ENCODE results near the gene TCTA. TPM values are rescaled to one million over a fixed set of nuclear protein-coding genes. Genes with fewer than 3 reads are reported as not detected.
A peak's percentile ranks its signal among the peaks of the same experiment; 100 is the strongest.

TCTA gene
- total and polyA plus RNA-seq, 9 of the 15 experiments (the other 6 are each of a cell fraction or from before 2014, with no cell fraction given), result 4.0 to 15.4 (median 8.2) TPM

DNA sequence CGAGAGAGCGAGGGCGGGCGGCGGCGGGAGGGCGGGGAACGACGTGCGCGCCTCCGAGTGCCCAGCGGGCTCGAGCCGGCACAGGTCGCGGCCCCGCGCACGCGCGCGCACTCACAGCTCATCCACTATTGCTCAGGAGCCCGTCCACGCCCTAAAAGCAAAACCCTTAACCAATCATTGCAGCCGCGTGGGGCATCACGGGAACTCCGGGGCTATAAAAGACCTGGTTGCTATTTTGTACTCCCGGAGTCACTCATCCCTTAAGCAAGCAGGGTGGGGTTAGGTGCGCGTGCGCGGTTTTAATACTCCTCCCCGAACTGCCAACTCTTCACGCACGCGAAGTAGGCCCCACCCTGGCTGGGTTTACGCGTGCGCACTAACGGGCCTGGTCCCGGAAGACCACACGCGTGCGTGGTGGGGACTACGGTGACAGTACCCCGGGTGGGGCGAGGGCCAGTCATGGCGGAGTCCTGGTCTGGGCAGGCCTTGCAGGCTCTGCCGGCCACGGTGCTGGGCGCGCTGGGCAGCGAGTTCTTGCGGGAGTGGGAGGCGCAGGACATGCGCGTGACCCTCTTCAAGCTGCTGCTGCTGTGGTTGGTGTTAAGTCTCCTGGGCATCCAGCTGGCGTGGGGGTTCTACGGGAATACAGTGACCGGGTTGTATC is at the start of gene TCTA, which contains the start of gene RHOA (continued):
- TF ChIP-seq, protein P1, sequence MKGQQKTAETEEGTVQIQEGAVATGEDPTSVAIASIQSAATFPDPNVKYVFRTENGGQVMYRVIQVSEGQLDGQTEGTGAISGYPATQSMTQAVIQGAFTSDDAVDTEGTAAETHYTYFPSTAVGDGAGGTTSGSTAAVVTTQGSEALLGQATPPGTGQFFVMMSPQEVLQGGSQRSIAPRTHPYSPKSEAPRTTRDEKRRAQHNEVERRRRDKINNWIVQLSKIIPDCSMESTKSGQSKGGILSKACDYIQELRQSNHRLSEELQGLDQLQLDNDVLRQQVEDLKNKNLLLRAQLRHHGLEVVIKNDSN (CRISPR knock-in tag; IDR thresholded peaks at IDR 0.05), result 0 out of 2 replicates have a peak, but pooled peaks have one; percentile 4
- TF ChIP-seq TEAD1 (CRISPR knock-in tag; IDR thresholded peaks at IDR 0.05) (peak; percentile 6 to 47; a peak in 2 of 4 replicates), TCF3 (CRISPR knock-in tag; IDR thresholded peaks at IDR 0.05) (no peak), ELF1 (tag; IDR thresholded peaks at IDR 0.05) (peak; percentile 6; the same call in 1 of the 2 replicates), CAMTA2 (CRISPR knock-in tag; conservative IDR thresholded peaks at IDR 0.05) (no peak), TCF7 (IDR thresholded peaks at IDR 0.05; ENCODE audit: borderline replicate concordance) (0 out of 2 replicates have a peak, but pooled peaks have one; percentile 35), MAFF (IDR thresholded peaks at IDR 0.05; ENCODE audit: low read length) (no peak), LCOR (CRISPR knock-in tag; IDR thresholded peaks at IDR 0.05) (peak; percentile 54; the same call in 1 of the 2 replicates), CREM (IDR thresholded peaks at IDR 0.05; ENCODE audit: low read depth) (peak; percentile 55), POLR2B (IDR thresholded peaks at IDR 0.05; ENCODE audit: low read depth, partially characterized antibody) (peak; percentile 88), TAF9B (IDR thresholded peaks at IDR 0.05; ENCODE audit: partially characterized antibody) (peak; percentile 32), FOXK2 (conservative IDR thresholded peaks at IDR 0.05 in 1 of 2, IDR thresholded peaks at IDR 0.05 in 1 of 2; ENCODE audit: low read depth in 2 of 2) (peak in 1 of 2 experiments; percentile 64; a peak in 2 of 4 replicates), EHMT2 (IDR thresholded peaks at IDR 0.05) (no peak), MEF2A (IDR thresholded peaks at IDR 0.05; ENCODE audit: control insufficient read depth, low read depth, low read length) (peak; percentile 76), SUPT5H (IDR thresholded peaks at IDR 0.05) (peak; percentile 90), PPARD (CRISPR knock-in tag; IDR thresholded peaks at IDR 0.05) (no peak), PHF20 (IDR thresholded peaks at IDR 0.05; ENCODE audit: partially characterized antibody) (peak; percentile 61)
- TF ChIP-seq, protein P2, sequence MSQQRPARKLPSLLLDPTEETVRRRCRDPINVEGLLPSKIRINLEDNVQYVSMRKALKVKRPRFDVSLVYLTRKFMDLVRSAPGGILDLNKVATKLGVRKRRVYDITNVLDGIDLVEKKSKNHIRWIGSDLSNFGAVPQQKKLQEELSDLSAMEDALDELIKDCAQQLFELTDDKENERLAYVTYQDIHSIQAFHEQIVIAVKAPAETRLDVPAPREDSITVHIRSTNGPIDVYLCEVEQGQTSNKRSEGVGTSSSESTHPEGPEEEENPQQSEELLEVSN (IDR thresholded peaks at IDR 0.05; ENCODE audit: borderline replicate concordance in 1 of 2, extremely low read depth in 1 of 2, insufficient read depth in 1 of 2, insufficient read length in 1 of 2, low read depth in 1 of 2, low read length in 1 of 2, poor library complexity in 1 of 2, severe bottlenecking in 1 of 2), result peak in 1 of 2 experiments; percentile 24
- TF ChIP-seq, protein P3, sequence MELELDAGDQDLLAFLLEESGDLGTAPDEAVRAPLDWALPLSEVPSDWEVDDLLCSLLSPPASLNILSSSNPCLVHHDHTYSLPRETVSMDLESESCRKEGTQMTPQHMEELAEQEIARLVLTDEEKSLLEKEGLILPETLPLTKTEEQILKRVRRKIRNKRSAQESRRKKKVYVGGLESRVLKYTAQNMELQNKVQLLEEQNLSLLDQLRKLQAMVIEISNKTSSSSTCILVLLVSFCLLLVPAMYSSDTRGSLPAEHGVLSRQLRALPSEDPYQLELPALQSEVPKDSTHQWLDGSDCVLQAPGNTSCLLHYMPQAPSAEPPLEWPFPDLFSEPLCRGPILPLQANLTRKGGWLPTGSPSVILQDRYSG (tag; conservative IDR thresholded peaks at IDR 0.05; ENCODE audit: low read depth), result no peak
- TF ChIP-seq, protein P4, sequence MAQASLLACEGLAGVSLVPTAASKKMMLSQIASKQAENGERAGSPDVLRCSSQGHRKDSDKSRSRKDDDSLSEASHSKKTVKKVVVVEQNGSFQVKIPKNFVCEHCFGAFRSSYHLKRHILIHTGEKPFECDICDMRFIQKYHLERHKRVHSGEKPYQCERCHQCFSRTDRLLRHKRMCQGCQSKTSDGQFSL (CRISPR knock-in tag; IDR thresholded peaks at IDR 0.05), result no peak
- TF ChIP-seq, protein P4 (tag; IDR thresholded peaks at IDR 0.05), result no peak
- TF ChIP-seq, protein P5, sequence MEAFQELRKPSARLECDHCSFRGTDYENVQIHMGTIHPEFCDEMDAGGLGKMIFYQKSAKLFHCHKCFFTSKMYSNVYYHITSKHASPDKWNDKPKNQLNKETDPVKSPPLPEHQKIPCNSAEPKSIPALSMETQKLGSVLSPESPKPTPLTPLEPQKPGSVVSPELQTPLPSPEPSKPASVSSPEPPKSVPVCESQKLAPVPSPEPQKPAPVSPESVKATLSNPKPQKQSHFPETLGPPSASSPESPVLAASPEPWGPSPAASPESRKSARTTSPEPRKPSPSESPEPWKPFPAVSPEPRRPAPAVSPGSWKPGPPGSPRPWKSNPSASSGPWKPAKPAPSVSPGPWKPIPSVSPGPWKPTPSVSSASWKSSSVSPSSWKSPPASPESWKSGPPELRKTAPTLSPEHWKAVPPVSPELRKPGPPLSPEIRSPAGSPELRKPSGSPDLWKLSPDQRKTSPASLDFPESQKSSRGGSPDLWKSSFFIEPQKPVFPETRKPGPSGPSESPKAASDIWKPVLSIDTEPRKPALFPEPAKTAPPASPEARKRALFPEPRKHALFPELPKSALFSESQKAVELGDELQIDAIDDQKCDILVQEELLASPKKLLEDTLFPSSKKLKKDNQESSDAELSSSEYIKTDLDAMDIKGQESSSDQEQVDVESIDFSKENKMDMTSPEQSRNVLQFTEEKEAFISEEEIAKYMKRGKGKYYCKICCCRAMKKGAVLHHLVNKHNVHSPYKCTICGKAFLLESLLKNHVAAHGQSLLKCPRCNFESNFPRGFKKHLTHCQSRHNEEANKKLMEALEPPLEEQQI (IDR thresholded peaks at IDR 0.05), result no peak

All from K562 (cell line).